ENCODE measurements around the gene SORL1. TPM values are rescaled to one million over a fixed set of nuclear protein-coding genes. Genes with fewer than 3 reads are reported as not detected.
"Not testable (repeated sequence)": the region's sequence is repeated elsewhere in the genome, so short reads cannot be mapped to it uniquely, and the experiment has no call there.

SORL1 gene
- total RNA-seq, 1 donor from 2014 or later = 46.0 TPM

DNA sequence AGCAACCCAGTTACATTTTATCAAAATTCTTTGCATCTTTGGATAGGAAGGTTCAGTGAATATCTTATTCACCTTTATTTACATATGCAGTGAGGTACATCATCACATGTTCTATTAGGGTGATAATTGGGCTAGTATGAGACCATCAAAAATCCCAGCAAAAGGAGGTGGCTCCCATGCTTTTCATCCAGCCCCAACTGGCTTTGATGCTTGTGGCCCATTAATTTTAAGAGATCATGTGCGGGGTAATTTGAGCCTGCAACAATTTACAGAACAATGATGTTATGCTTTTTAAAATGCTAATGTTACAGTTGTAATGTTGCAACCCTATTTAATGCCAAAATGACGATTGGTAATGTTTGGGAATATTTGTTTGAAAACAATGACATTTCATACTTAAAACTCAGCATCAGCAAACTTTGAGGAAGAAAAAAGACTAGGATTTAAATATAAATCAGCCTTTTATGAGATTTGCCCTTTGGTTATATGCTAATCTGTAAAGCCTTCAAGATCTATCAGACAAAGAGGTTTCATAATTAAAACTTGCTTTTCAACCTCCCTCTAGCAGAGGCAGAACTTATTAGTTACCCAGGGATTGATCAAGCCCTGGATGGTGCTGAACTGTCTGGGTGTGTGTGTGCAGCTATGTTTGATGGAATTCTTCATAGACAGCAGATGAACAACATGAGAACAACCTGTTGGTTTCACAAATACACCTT lies 184.1 kb downstream of the SORL1 start:
- TF ChIP-seq EZH2phosphoT487 (IDR thresholded peaks at IDR 0.05) (no peak), EZH2 (IDR thresholded peaks at IDR 0.05) (no peak)
- TF ChIP-seq, protein P1, sequence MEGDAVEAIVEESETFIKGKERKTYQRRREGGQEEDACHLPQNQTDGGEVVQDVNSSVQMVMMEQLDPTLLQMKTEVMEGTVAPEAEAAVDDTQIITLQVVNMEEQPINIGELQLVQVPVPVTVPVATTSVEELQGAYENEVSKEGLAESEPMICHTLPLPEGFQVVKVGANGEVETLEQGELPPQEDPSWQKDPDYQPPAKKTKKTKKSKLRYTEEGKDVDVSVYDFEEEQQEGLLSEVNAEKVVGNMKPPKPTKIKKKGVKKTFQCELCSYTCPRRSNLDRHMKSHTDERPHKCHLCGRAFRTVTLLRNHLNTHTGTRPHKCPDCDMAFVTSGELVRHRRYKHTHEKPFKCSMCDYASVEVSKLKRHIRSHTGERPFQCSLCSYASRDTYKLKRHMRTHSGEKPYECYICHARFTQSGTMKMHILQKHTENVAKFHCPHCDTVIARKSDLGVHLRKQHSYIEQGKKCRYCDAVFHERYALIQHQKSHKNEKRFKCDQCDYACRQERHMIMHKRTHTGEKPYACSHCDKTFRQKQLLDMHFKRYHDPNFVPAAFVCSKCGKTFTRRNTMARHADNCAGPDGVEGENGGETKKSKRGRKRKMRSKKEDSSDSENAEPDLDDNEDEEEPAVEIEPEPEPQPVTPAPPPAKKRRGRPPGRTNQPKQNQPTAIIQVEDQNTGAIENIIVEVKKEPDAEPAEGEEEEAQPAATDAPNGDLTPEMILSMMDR (IDR thresholded peaks at IDR 0.05) = no peak
- H3K36me3 ChIP-seq = no peaks in the 10 kb centered on the region
- no peaks in the 10 kb centered on the region for H3K9me3 Mint-ChIP-seq
- H3K9ac ChIP-seq = no peak overlapping the region
- no peak overlapping the region for H3K4me2 ChIP-seq
- no peak overlapping the region for H3K4me3 Mint-ChIP-seq
- no peak overlapping the region for H3K27ac Mint-ChIP-seq
- peaks cover 6% of the 10 kb centered on the region for H3K4me1 ChIP-seq
- no peak for DNase-seq (ENCODE audit: low spot score)
- no peaks in the 10 kb centered on the region for H3F3A ChIP-seq (ENCODE audit: low read depth)
- no peak overlapping the region for H2AFZ ChIP-seq (replicated peaks)
- no peak overlapping the region for H3K27ac ChIP-seq
- no peaks in the 10 kb centered on the region for H3K27me3 ChIP-seq
- H3K36me3 Mint-ChIP-seq = no peaks in the 10 kb centered on the region
- no peaks in the 10 kb centered on the region for H4K20me1 ChIP-seq (ENCODE audit: low read depth)
- no peak overlapping the region for H3K4me3 ChIP-seq
- no peaks in the 10 kb centered on the region for H3K4me1 Mint-ChIP-seq
- H3K79me2 ChIP-seq (ENCODE audit: low read depth) = no peaks in the 10 kb centered on the region
- H3K27me3 Mint-ChIP-seq (ENCODE audit: insufficient read depth, low read depth) = peaks cover 2% of the 10 kb centered on the region
- no peaks in the 10 kb centered on the region for H3K9me3 ChIP-seq (ENCODE audit: low read depth)

GRCh38 chr11:121636800-121637176 lies 184.7 kb downstream of the SORL1 start:
- H3K4me2 ChIP-seq = no peak overlapping the region

DNA sequence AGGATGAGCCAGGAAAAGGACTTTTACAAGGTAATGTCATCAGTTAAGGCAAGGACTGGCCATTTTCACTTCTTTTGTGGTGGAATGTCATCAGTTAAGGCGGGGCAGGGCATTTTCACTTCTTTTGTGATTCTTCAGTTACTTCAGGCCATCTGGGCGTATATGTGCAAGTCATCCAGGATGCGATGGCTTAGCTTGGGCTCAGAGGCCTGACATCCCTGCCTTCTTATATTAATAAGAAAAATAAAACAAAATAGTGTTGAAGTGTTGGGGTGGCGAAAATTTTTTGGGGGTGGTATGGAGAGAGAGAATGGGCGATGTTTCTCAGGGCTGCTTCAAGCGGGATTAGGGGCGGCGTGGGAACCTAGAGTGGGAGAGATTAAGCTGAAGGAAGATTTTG lies 185.5 kb downstream of the SORL1 start:
- H3K36me3 Mint-ChIP-seq; H3K36me3 ChIP-seq; H3K4me2 ChIP-seq; H3K9me3 ChIP-seq (ENCODE audit: low read depth); H4K20me1 ChIP-seq (ENCODE audit: low read depth); DNase-seq (ENCODE audit: low spot score); H3K27ac ChIP-seq; H3K27ac Mint-ChIP-seq; H3K9me3 Mint-ChIP-seq; H3K27me3 ChIP-seq; H2AFZ ChIP-seq (replicated peaks); H3K4me1 ChIP-seq; H3F3A ChIP-seq (ENCODE audit: low read depth); H3K9ac ChIP-seq; H3K4me3 Mint-ChIP-seq; H3K27me3 Mint-ChIP-seq (ENCODE audit: insufficient read depth, low read depth); H3K79me2 ChIP-seq (ENCODE audit: low read depth); H3K4me1 Mint-ChIP-seq; H3K4me3 ChIP-seq: not testable (repeated sequence)

More at GRCh38 chr11:121636800-121637176, 184.7 kb downstream of the SORL1 start:
- no peaks in the 10 kb centered on the region for H3K36me3 Mint-ChIP-seq
- TF ChIP-seq, protein P1 (IDR thresholded peaks at IDR 0.05) = no peak
- TF ChIP-seq EZH2 (IDR thresholded peaks at IDR 0.05) = no peak
- TF ChIP-seq EZH2phosphoT487 (IDR thresholded peaks at IDR 0.05) = no peak
- H3K79me2 ChIP-seq (ENCODE audit: low read depth) = no peaks in the 10 kb centered on the region
- H3K4me3 Mint-ChIP-seq = no peak overlapping the region
- H3K4me3 ChIP-seq = no peak overlapping the region
- H3K27me3 Mint-ChIP-seq (ENCODE audit: insufficient read depth, low read depth) = peaks cover 2% of the 10 kb centered on the region
- no peaks in the 10 kb centered on the region for H3K27me3 ChIP-seq
- H3F3A ChIP-seq (ENCODE audit: low read depth) = no peaks in the 10 kb centered on the region
- no peak overlapping the region for H3K27ac Mint-ChIP-seq
- H3K4me1 ChIP-seq = peaks cover 6% of the 10 kb centered on the region
- H3K9me3 Mint-ChIP-seq = no peaks in the 10 kb centered on the region
- no peak overlapping the region for H2AFZ ChIP-seq (replicated peaks)
- H3K9me3 ChIP-seq (ENCODE audit: low read depth) = no peaks in the 10 kb centered on the region
- no peaks in the 10 kb centered on the region for H3K36me3 ChIP-seq
- no peak overlapping the region for H3K9ac ChIP-seq
- H3K27ac ChIP-seq = no peak overlapping the region
- DNase-seq (ENCODE audit: low spot score) = no peak
- no peaks in the 10 kb centered on the region for H4K20me1 ChIP-seq (ENCODE audit: low read depth)
- H3K4me1 Mint-ChIP-seq = no peaks in the 10 kb centered on the region

GRCh38 chr11:121643479-121644186 lies 191.5 kb downstream of the SORL1 start:
- no peaks in the 10 kb centered on the region for H3K36me3 ChIP-seq
- DNase-seq (ENCODE audit: low spot score) = no peak
- no peaks in the 10 kb centered on the region for H3K27me3 ChIP-seq
- H3K79me2 ChIP-seq (ENCODE audit: low read depth) = no peaks in the 10 kb centered on the region
- Mint-ChIP-seq H3K9me3 (no peaks in the 10 kb centered on the region), H3K36me3 (no peaks in the 10 kb centered on the region), H3K4me3 (no peak overlapping the region), H3K4me1 (peaks cover 7% of the 10 kb centered on the region), H3K27ac (no peak overlapping the region), H3K27me3 (ENCODE audit: insufficient read depth, low read depth) (peaks cover 6% of the 10 kb centered on the region)
- no peak overlapping the region for H3K9ac ChIP-seq
- H3K4me2 ChIP-seq = no peak overlapping the region
- H3K27ac ChIP-seq = no peak overlapping the region
- TF ChIP-seq EZH2phosphoT487 (IDR thresholded peaks at IDR 0.05) = no peak
- TF ChIP-seq EZH2 (IDR thresholded peaks at IDR 0.05) = no peak
- TF ChIP-seq, protein P1 (IDR thresholded peaks at IDR 0.05) = no peak
- no peak overlapping the region for H3K4me3 ChIP-seq
- no peaks in the 10 kb centered on the region for H3F3A ChIP-seq (ENCODE audit: low read depth)
- no peaks in the 10 kb centered on the region for H3K9me3 ChIP-seq (ENCODE audit: low read depth)
- H4K20me1 ChIP-seq (ENCODE audit: low read depth) = no peaks in the 10 kb centered on the region
- H2AFZ ChIP-seq (replicated peaks) = no peak overlapping the region
- H3K4me1 ChIP-seq = peaks cover 5% of the 10 kb centered on the region
